MM.1S (cell line): Measurements from ENCODE around the gene GAPT.

Experiments
- EZH2phosphoT487 ChIP-seq: fragments of 300-600 bp; sonication (generic); IDR thresholded peaks from 2 replicates; pipeline ENCODE4 v1.6.1; 2018; ENCODE audit warnings: antibody characterized with exemption, low read length
- TF ChIP-seq, protein P1 (sequence below): fragments of 300-600 bp; sonication (generic); IDR thresholded peaks from 2 replicates; pipeline ENCODE4 v1.5.1; 2016; ENCODE audit warnings: antibody characterized with exemption, low read length, mixed read lengths

DNA sequence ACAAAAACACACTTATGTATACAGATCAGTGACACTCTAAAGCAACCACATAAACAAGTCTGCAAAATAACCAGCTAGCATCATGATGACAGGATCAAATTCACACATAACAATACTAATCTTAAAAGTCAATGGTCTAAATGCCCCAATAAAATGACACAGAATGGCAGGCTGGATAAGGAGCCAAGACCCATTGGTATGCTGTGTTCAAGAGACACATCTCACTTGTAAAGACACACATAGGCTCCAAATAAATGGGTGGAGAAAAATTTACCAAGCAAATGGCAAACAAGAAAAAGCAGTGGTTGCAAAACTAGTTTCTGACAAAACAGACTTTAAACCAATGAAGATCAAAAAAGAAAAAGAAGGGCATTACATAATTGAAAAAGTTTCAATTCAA lies 26.0 kb downstream of the GAPT start:
- TF ChIP-seq, protein P1, sequence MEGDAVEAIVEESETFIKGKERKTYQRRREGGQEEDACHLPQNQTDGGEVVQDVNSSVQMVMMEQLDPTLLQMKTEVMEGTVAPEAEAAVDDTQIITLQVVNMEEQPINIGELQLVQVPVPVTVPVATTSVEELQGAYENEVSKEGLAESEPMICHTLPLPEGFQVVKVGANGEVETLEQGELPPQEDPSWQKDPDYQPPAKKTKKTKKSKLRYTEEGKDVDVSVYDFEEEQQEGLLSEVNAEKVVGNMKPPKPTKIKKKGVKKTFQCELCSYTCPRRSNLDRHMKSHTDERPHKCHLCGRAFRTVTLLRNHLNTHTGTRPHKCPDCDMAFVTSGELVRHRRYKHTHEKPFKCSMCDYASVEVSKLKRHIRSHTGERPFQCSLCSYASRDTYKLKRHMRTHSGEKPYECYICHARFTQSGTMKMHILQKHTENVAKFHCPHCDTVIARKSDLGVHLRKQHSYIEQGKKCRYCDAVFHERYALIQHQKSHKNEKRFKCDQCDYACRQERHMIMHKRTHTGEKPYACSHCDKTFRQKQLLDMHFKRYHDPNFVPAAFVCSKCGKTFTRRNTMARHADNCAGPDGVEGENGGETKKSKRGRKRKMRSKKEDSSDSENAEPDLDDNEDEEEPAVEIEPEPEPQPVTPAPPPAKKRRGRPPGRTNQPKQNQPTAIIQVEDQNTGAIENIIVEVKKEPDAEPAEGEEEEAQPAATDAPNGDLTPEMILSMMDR, result no peak
- TF ChIP-seq EZH2phosphoT487, result no peak
